SU-DHL-6 (cell line): ENCODE measurements around the gene MED31.

Source experiments
- H2AFZ ChIP-seq: fragments of 200-600 bp; sonication (generic); 2 replicates; pipeline ENCODE4 v1.6.1; 2014; ENCODE audit warnings: low read depth, mild to moderate bottlenecking, moderate library complexity, mixed read lengths, antibody characterized with exemption, low read length; ENCODE audit not compliant: severe bottlenecking
- H3F3A ChIP-seq: fragments of 200-600 bp; shearing (Covaris generic); 2 replicates; pipeline ENCODE4 v1.6.0; 2016; ENCODE audit warnings: antibody characterized with exemption, mild to moderate bottlenecking; ENCODE audit not compliant: insufficient read depth
- H3K27ac ChIP-seq: fragments of 200-600 bp; sonication (generic); 2 replicates; pipeline ENCODE4 v1.5.1; 2016; ENCODE audit warnings: low read depth, mild to moderate bottlenecking, low read length, moderate library complexity, mixed read lengths
- H3K27me3 ChIP-seq: fragments of 200-600 bp; sonication (generic), shearing (Covaris generic); 2 replicates; pipeline ENCODE4 v1.6.0; 2014; ENCODE audit warnings: mild to moderate bottlenecking, low read length
- H3K36me3 ChIP-seq: fragments of 200-600 bp; sonication (generic); 2 replicates; pipeline ENCODE4 v1.6.1; 2014; ENCODE audit warnings: mild to moderate bottlenecking, low read length, mixed read lengths
- H3K4me2 ChIP-seq: fragments of 300-600, 200-600 bp; shearing (Covaris generic), sonication (generic); 2 replicates; pipeline ENCODE4 v1.6.0; 2014; ENCODE audit warnings: low read length, low read depth, mild to moderate bottlenecking; ENCODE audit not compliant: poor library complexity, severe bottlenecking
- H3K4me3 ChIP-seq: fragments of 200-600 bp; sonication (generic); 2 replicates; pipeline ENCODE4 v1.5.1; 2014; ENCODE audit warnings: antibody characterized with exemption, low read length, mild to moderate bottlenecking, mixed read lengths; ENCODE audit not compliant: insufficient read depth, poor library complexity, severe bottlenecking
- H3K79me2 ChIP-seq: fragments of 200-600 bp; sonication (generic); 2 replicates; pipeline ENCODE4 v1.6.1; 2014; ENCODE audit warnings: mild to moderate bottlenecking, low read length, moderate library complexity; ENCODE audit not compliant: insufficient read depth
- H3K9ac ChIP-seq: fragments of 200-600 bp; sonication (generic); 2 replicates; pipeline ENCODE4 v1.7.0; 2014; ENCODE audit warnings: mild to moderate bottlenecking, low read length
- H3K9me2 ChIP-seq: fragments of 200-600 bp; sonication (generic); replicated peaks from 2 replicates; pipeline ENCODE4 v1.6.1; 2014; ENCODE audit warnings: low read length; ENCODE audit not compliant: insufficient read depth
- H3K9me3 ChIP-seq: fragments of 200-600 bp; sonication (generic); 2 replicates; pipeline ENCODE4 v1.6.1; 2014; ENCODE audit warnings: low read length, mixed read lengths; ENCODE audit not compliant: insufficient read depth
- H4K20me1 ChIP-seq: fragments of 200-600 bp; sonication (generic); 2 replicates; pipeline ENCODE4 v1.6.1; 2014; ENCODE audit warnings: low read depth, mild to moderate bottlenecking, antibody characterized with exemption, low read length, moderate library complexity, mixed read lengths
- EZH2phosphoT487 ChIP-seq: fragments of 200-600 bp; sonication (generic), shearing (Covaris generic); conservative IDR thresholded peaks from 2 replicates; pipeline ENCODE4 v1.6.1; 2018; ENCODE audit warnings: mild to moderate bottlenecking, antibody characterized with exemption, low read length, moderate library complexity, mixed read lengths
- TF ChIP-seq, protein P1 (sequence below): fragments of 200-600 bp; sonication (generic); IDR thresholded peaks from one replicate; pipeline ENCODE4 v1.5.1; 2017; ENCODE audit warnings: antibody characterized with exemption, mild to moderate bottlenecking, low read length, moderate library complexity; ENCODE audit not compliant: insufficient read depth, poor library complexity, severe bottlenecking

Gene MED31

DNA sequence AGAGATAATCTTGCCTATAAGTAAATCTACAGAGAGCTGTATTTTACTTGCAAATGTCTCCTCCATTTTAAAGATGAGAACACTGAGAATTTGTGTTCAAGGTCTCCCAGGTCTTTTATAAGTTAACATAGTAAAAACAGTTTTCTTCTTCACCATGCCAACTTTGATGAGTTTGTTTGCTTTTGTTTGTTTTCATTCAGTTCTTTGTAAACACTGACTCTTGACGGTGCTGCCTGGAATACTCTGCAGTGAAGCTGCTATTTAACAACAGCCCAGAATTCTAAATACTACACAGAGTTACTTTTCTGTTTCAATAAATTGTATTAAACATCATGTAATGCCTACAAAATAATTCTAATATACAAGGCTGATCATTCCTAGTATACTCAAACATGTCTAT lies 53.7 kb downstream of the MED31 start:
- H3K4me3 ChIP-seq = no peak overlapping the region
- TF ChIP-seq EZH2phosphoT487 = no peak
- TF ChIP-seq, protein P1, sequence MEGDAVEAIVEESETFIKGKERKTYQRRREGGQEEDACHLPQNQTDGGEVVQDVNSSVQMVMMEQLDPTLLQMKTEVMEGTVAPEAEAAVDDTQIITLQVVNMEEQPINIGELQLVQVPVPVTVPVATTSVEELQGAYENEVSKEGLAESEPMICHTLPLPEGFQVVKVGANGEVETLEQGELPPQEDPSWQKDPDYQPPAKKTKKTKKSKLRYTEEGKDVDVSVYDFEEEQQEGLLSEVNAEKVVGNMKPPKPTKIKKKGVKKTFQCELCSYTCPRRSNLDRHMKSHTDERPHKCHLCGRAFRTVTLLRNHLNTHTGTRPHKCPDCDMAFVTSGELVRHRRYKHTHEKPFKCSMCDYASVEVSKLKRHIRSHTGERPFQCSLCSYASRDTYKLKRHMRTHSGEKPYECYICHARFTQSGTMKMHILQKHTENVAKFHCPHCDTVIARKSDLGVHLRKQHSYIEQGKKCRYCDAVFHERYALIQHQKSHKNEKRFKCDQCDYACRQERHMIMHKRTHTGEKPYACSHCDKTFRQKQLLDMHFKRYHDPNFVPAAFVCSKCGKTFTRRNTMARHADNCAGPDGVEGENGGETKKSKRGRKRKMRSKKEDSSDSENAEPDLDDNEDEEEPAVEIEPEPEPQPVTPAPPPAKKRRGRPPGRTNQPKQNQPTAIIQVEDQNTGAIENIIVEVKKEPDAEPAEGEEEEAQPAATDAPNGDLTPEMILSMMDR = no peak
- no peaks in the 10 kb centered on the region for H4K20me1 ChIP-seq
- no peak overlapping the region for H2AFZ ChIP-seq
- H3K27ac ChIP-seq = no peak overlapping the region
- H3K9me3 ChIP-seq = no peaks in the 10 kb centered on the region
- no peaks in the 10 kb centered on the region for H3K9me2 ChIP-seq
- no peak overlapping the region for H3K9ac ChIP-seq
- peaks cover 3% of the 10 kb centered on the region; the same call in 1 of the 2 replicates for H3K36me3 ChIP-seq
- H3F3A ChIP-seq = no peaks in the 10 kb centered on the region
- no peak overlapping the region for H3K4me2 ChIP-seq
- H3K27me3 ChIP-seq = no peaks in the 10 kb centered on the region
- H3K79me2 ChIP-seq = no peaks in the 10 kb centered on the region

DNA sequence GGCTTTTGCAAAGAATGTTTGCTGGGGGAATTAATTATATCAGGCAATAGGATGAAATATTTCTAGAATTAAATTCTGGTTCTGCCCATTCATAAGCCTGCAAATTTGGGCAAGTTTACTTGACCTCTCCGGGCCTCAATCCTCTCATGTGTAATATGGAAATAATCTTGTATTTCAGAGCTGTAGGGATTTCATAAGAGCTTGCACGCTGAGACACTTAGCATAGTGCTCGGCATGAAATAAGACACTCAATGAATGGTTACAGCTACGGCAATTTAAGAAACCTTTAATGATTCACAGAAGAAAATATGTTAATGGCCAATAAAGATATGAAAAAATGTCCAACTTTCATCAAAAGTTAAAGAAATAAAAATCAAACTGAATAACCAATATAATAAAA lies 54.5 kb downstream of the MED31 start:
- Histone ChIP-seq H4K20me1 (no peaks in the 10 kb centered on the region), H3K9me2 (no peaks in the 10 kb centered on the region), H3F3A (no peaks in the 10 kb centered on the region), H3K36me3 (peaks cover 3% of the 10 kb centered on the region; the same call in 1 of the 2 replicates), H3K9me3 (no peaks in the 10 kb centered on the region), H3K4me3 (no peak overlapping the region), H3K79me2 (no peaks in the 10 kb centered on the region), H3K27me3 (no peaks in the 10 kb centered on the region), H3K4me2 (no peak overlapping the region), H3K27ac (no peak overlapping the region), H2AFZ (no peak overlapping the region), H3K9ac (no peak overlapping the region)
- TF ChIP-seq, protein P1 = no peak
- TF ChIP-seq EZH2phosphoT487 = no peak

DNA sequence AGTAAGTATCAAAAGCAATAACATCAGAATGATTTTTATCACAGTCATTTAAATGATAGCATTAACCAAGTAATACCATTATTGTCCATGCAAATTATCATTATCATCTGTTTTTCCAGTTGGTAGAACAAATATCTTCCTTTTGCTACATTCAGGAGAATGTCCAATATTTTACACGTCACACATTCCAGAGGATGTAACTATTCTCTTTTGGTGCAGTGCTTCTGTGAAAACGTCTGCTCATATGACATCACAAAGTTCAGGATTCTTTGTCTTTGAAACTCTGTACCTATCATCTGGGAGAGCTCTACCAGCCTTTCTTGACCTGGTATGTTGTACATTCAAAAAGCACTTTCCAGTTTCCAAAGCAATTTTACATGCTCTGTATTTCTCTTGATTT lies 54.9 kb downstream of the MED31 start:
- Histone ChIP-seq H2AFZ (no peak overlapping the region), H3K27me3 (no peaks in the 10 kb centered on the region), H3K36me3 (peaks cover 3% of the 10 kb centered on the region; the same call in 1 of the 2 replicates), H3K27ac (no peak overlapping the region), H3F3A (no peaks in the 10 kb centered on the region), H4K20me1 (no peaks in the 10 kb centered on the region), H3K9me2 (no peaks in the 10 kb centered on the region), H3K4me3 (no peak overlapping the region), H3K79me2 (no peaks in the 10 kb centered on the region), H3K4me2 (no peak overlapping the region), H3K9ac (no peak overlapping the region), H3K9me3 (no peaks in the 10 kb centered on the region)
- TF ChIP-seq EZH2phosphoT487 = no peak
- TF ChIP-seq, protein P1 = no peak
